ENCODE data around the gene IRGC. TPM values are rescaled to one million over a fixed set of nuclear protein-coding genes. Genes with fewer than 3 reads are reported as not detected.

IRGC gene
- total and polyA plus RNA-seq, 2 of the 13 experiments (the other 11 are each of a cell fraction or from before 2014, with no cell fraction given): not detected

DNA sequence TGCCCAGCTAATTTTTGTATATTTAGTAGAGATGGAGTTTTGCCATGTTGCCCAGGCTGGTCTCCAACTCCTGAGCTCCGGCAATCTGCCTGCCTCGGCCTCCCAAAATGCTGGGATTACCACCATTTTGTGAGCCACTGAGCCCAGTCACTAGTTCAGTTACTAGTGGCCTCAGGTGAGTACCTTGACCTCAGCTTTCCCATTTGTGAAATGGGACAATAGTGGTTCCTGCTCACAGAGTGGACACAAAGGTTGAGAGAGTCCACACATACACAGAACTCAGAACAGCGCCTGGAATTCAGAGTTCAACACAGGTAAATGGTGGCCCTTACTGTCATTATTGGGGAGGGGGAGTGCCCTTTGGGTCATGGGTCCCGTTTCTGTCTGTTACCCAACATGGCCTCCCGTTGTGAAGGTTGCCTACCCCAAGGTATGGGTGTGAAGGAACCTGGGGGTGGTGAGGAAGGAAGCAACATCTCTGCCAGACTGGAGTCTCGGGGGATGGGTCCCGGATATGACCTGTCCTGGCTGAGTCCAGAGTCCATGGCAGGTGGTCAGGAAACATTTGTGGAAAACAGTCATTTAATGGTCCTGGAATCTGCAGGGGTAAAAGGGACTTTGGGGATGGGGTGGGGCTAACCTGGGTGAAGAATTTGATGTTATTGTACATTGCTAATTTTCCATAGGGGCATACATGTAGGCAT lies 11.7 kb upstream of the IRGC start (continued):
- TF ChIP-seq ZNF572 (CRISPR knock-in tag; IDR thresholded peaks at IDR 0.05): no peak
- TF ChIP-seq MIER2 (CRISPR knock-in tag; IDR thresholded peaks at IDR 0.05): no peak
- TF ChIP-seq ATAD3A (CRISPR knock-in tag; IDR thresholded peaks at IDR 0.05): no peak
- no peak for TF ChIP-seq SOX13 (IDR thresholded peaks at IDR 0.05)
- TF ChIP-seq SOX13 (CRISPR knock-in tag; conservative IDR thresholded peaks at IDR 0.05 in 1 of 2, IDR thresholded peaks at IDR 0.05 in 1 of 2): 0 out of 4 replicates have a peak, but pooled peaks of 1 of the 2 experiments have one; percentile 24
- TF ChIP-seq PBX2 (CRISPR knock-in tag; IDR thresholded peaks at IDR 0.05): no peak
- no peak for TF ChIP-seq SMARCE1 (IDR thresholded peaks at IDR 0.05; ENCODE audit: borderline replicate concordance)
- TF ChIP-seq SAP130 (CRISPR knock-in tag; IDR thresholded peaks at IDR 0.05; ENCODE audit: low read depth): peak; percentile 36; the same call in 1 of the 2 replicates
- no peak for TF ChIP-seq TARDBP (CRISPR knock-in tag; IDR thresholded peaks at IDR 0.05)
- 0 out of 4 replicates have a peak, but pooled peaks of 1 of the 2 experiments have one; percentile 16 for TF ChIP-seq ATF4 (CRISPR knock-in tag; IDR thresholded peaks at IDR 0.05)
- peak; percentile 81 for TF ChIP-seq ETV5 (CRISPR knock-in tag; IDR thresholded peaks at IDR 0.05; ENCODE audit: borderline replicate concordance)
- peak; percentile 25; the same call in 1 of the 2 replicates for TF ChIP-seq RXRB (CRISPR knock-in tag; IDR thresholded peaks at IDR 0.05; ENCODE audit: borderline replicate concordance)
- TF ChIP-seq LCORL (IDR thresholded peaks at IDR 0.05): no peak
- peak; percentile 70; the same call in 1 of the 2 replicates for TF ChIP-seq LCORL (CRISPR knock-in tag; IDR thresholded peaks at IDR 0.05)
- TF ChIP-seq ZBTB40 (IDR thresholded peaks at IDR 0.05): no peak
- no peak for TF ChIP-seq ZBTB40 (CRISPR knock-in tag; IDR thresholded peaks at IDR 0.05)
- TF ChIP-seq HNF4G (IDR thresholded peaks at IDR 0.05; ENCODE audit: borderline replicate concordance, low read depth, low read length): peak; percentile 26; the same call in 1 of the 2 replicates
- TF ChIP-seq HNF4G (CRISPR knock-in tag; IDR thresholded peaks at IDR 0.05; ENCODE audit: borderline replicate concordance, low read depth): no peak; the same call in 1 of the 2 replicates

Data from HepG2 (cell line).